SU-DHL-6 (cell line): ENCODE results near the gene PPP1R3A.

Experiments used
- CTCF ChIP-seq: fragments of 200-600 bp; sonication (generic); IDR thresholded peaks from one replicate; pipeline ENCODE4 v1.5.1; 2017; ENCODE audit warnings: antibody characterized with exemption, mild to moderate bottlenecking, low read length, moderate library complexity; ENCODE audit not compliant: insufficient read depth, poor library complexity, severe bottlenecking
- EZH2phosphoT487 ChIP-seq: fragments of 200-600 bp; sonication (generic), shearing (Covaris generic); conservative IDR thresholded peaks from 2 replicates; pipeline ENCODE4 v1.6.1; 2018; ENCODE audit warnings: mild to moderate bottlenecking, antibody characterized with exemption, low read length, moderate library complexity, mixed read lengths

GRCh38 chr7:113921363-113921762 lies 2.6 kb upstream of the PPP1R3A start:
- TF ChIP-seq CTCF (no peak), EZH2phosphoT487 (no peak)
